Smooth muscle cell (in vitro differentiated cells): ENCODE data around the gene SLC22A8. TPM values are rescaled to one million over a fixed set of nuclear protein-coding genes. Genes with fewer than 3 reads are reported as not detected.

Source experiments
- DNase-seq: peaks from one replicate; lab custom pipeline; 2025; ENCODE audit not compliant: unreplicated experiment; lab: John Stamatoyannopoulos, UW
- H2AFZ ChIP-seq: fragments of 200-600 bp; sonication (generic); 2 replicates; pipeline ENCODE4 v1.6.0; 2016; ENCODE audit warnings: antibody characterized with exemption, low read depth, mild to moderate bottlenecking
- H3F3A ChIP-seq: fragments of 200-600 bp; sonication (generic); 2 replicates; pipeline ENCODE4 v1.6.0; 2017; ENCODE audit warnings: antibody characterized with exemption, low read depth
- H3K27ac ChIP-seq: fragments of 200-600 bp; sonication (generic); 2 replicates; pipeline ENCODE4 v1.5.1; 2016; ENCODE audit warnings: low read depth, mild to moderate bottlenecking
- H3K27me3 ChIP-seq: fragments of 200-600 bp; sonication (generic); 2 replicates; pipeline ENCODE4 v1.6.1; 2016; ENCODE audit warnings: low read depth, mild to moderate bottlenecking
- H3K36me3 ChIP-seq: fragments of 200-600 bp; sonication (generic); 2 replicates; pipeline ENCODE4 v1.5.1; 2016; ENCODE audit warnings: low read depth
- H3K4me1 ChIP-seq: fragments of 200-600 bp; sonication (generic); 2 replicates; pipeline ENCODE4 v1.5.1; 2016; ENCODE audit warnings: low read depth
- H3K4me2 ChIP-seq: fragments of 200-600 bp; sonication (generic); 2 replicates; pipeline ENCODE4 v1.6.0; 2016; ENCODE audit warnings: mild to moderate bottlenecking
- H3K4me3 ChIP-seq: fragments of 200-600 bp; sonication (generic); 2 replicates; pipeline ENCODE4 v1.5.1; 2016; ENCODE audit warnings: mild to moderate bottlenecking
- H3K79me2 ChIP-seq: fragments of 200-600 bp; sonication (generic); 2 replicates; pipeline ENCODE4 v1.6.0; 2016; ENCODE audit warnings: low read depth, mild to moderate bottlenecking
- H3K9ac ChIP-seq: fragments of 200-600 bp; sonication (generic); 2 replicates; pipeline ENCODE4 v1.6.0; 2016; ENCODE audit warnings: low read depth
- H3K9me3 ChIP-seq: fragments of 200-600 bp; sonication (generic); replicated peaks from 2 replicates; pipeline ENCODE4 v1.5.1; 2016; ENCODE audit warnings: low read depth
- H4K20me1 ChIP-seq: fragments of 200-600 bp; sonication (generic); 2 replicates; pipeline ENCODE4 v1.6.0; 2016; ENCODE audit warnings: low read depth
- WGBS: methylation state at CpG from one replicate; pipeline ENCODE4 v1.1.7; 2016; ENCODE audit warnings: low lambda C conversion rate; 5-methylcytosine and 5-hydroxymethylcytosine counted together
- polyA plus RNA-seq: library from polyadenylated mRNA; unstranded; fragments of >200 nt; fragmentation: Nextera tagmentation; extraction: Ambion mirVana; gene quantifications from 2 replicates; pipeline ENCODE4 v1.2.1, GENCODE V29; 2016
- total RNA-seq: library from RNA; depleted of rRNA; stranded (reverse); fragments of >200 nt; gene quantifications from 2 replicates; pipeline ENCODE4 v1.2.3, GENCODE V29; 2014
- TF ChIP-seq, protein P1 (sequence below): fragments of 200-600 bp; sonication (generic); IDR thresholded peaks from 2 replicates; pipeline ENCODE4 v1.5.1; 2017; ENCODE audit warnings: borderline replicate concordance, mild to moderate bottlenecking, antibody characterized with exemption; ENCODE audit not compliant: insufficient read depth, poor library complexity, severe bottlenecking

Gene SLC22A8
- total and polyA plus RNA-seq, 2 experiments from 2014 or later, result not detected

DNA sequence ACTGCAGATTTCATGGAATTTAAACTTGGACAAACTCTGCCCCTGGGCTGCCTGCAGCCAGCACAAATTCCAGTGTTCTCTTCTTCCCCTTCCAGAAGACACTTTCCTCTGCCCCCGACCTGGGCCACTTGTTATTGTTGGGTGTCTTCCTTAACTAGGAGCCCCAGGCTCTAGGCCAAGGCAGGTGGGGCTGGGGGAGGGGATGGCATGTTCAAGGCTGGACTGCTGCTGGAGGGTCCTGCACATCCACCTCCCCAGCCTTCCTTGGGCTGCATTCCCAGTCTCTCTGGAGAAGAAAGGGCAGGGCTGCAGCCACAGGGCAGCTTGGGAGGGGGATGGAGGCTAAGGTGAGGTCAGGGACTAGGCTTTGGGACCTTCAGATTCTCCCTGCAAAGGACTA, 19.4 kb downstream of the SLC22A8 start:
- Histone ChIP-seq H3K9ac (no peak overlapping the region), H4K20me1 (no peaks in the 10 kb centered on the region), H3K79me2 (no peaks in the 10 kb centered on the region), H2AFZ (no peak overlapping the region), H3K9me3 (no peaks in the 10 kb centered on the region), H3K27ac (no peak overlapping the region), H3K4me3 (no peak overlapping the region), H3F3A (no peaks in the 10 kb centered on the region), H3K27me3 (no peaks in the 10 kb centered on the region), H3K4me2 (no peak overlapping the region), H3K4me1 (no peaks in the 10 kb centered on the region), H3K36me3 (no peaks in the 10 kb centered on the region)
- TF ChIP-seq, protein P1, sequence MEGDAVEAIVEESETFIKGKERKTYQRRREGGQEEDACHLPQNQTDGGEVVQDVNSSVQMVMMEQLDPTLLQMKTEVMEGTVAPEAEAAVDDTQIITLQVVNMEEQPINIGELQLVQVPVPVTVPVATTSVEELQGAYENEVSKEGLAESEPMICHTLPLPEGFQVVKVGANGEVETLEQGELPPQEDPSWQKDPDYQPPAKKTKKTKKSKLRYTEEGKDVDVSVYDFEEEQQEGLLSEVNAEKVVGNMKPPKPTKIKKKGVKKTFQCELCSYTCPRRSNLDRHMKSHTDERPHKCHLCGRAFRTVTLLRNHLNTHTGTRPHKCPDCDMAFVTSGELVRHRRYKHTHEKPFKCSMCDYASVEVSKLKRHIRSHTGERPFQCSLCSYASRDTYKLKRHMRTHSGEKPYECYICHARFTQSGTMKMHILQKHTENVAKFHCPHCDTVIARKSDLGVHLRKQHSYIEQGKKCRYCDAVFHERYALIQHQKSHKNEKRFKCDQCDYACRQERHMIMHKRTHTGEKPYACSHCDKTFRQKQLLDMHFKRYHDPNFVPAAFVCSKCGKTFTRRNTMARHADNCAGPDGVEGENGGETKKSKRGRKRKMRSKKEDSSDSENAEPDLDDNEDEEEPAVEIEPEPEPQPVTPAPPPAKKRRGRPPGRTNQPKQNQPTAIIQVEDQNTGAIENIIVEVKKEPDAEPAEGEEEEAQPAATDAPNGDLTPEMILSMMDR, result no peak
- DNase-seq, result no peak
- 76% methylated on average over 1 of the region's 1 CpG for WGBS

DNA sequence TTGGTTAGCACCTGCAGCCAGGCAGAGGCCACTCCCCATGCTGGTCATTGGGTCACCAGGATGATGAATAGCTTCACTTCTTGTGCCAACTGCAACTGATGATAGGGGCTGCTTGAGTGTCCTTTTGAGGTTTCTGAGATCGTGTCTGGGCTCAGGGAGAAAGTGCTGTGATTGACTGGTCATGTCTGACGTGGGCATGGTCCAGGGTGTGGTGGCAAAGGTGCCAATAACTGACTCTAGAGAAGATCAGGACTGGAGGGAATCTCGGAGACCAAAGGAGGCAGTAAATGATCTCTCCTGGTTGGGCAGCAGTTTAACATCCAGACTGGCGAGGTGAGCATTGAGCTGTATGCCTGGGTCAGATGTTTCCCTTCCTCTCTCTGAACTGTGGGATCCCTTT, 20.9 kb downstream of the SLC22A8 start:
- H3K79me2 ChIP-seq, result no peaks in the 10 kb centered on the region
- H4K20me1 ChIP-seq, result no peaks in the 10 kb centered on the region
- no peak overlapping the region for H3K4me3 ChIP-seq
- H3F3A ChIP-seq, result no peaks in the 10 kb centered on the region
- H3K36me3 ChIP-seq, result no peaks in the 10 kb centered on the region
- no peak overlapping the region for H2AFZ ChIP-seq
- H3K27ac ChIP-seq, result no peak overlapping the region
- H3K4me1 ChIP-seq, result no peaks in the 10 kb centered on the region
- TF ChIP-seq, protein P1, result no peak
- 76% methylated on average over 4 of the region's 4 CpGs for WGBS
- no peaks in the 10 kb centered on the region for H3K9me3 ChIP-seq
- no peak overlapping the region for H3K9ac ChIP-seq
- no peaks in the 10 kb centered on the region for H3K27me3 ChIP-seq
- no peak for DNase-seq
- H3K4me2 ChIP-seq, result no peak overlapping the region

DNA sequence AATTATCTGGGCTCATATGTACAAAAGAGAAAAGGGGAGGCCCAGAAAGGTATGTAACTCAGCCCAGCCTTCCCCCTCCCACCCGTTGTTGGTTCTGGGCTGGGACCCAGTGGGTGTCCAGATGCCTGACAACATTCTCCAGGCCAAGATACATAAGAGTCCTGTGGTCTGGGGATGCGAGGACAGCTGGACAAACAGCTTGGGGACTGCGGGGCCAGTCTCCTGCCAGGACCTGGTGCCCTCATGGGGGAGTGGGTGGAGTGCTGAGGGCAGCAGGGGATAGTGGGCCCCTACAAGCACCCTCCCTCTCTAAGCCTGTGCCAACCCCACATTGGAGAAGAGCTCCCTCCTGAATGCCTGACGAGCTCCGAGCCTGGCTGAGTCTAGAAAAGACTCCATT, 27.4 kb downstream of the SLC22A8 start:
- Histone ChIP-seq H3F3A (no peaks in the 10 kb centered on the region), H2AFZ (no peak overlapping the region), H3K36me3 (no peaks in the 10 kb centered on the region), H3K27me3 (no peaks in the 10 kb centered on the region), H3K4me1 (no peaks in the 10 kb centered on the region), H3K9ac (no peak overlapping the region), H3K4me2 (no peak overlapping the region), H3K27ac (no peak overlapping the region), H3K9me3 (no peaks in the 10 kb centered on the region), H3K79me2 (no peaks in the 10 kb centered on the region), H3K4me3 (no peak overlapping the region), H4K20me1 (no peaks in the 10 kb centered on the region)
- DNase-seq, result no peak
- WGBS, result 91% methylated on average over 5 of the region's 5 CpGs
- TF ChIP-seq, protein P1, result no peak

DNA sequence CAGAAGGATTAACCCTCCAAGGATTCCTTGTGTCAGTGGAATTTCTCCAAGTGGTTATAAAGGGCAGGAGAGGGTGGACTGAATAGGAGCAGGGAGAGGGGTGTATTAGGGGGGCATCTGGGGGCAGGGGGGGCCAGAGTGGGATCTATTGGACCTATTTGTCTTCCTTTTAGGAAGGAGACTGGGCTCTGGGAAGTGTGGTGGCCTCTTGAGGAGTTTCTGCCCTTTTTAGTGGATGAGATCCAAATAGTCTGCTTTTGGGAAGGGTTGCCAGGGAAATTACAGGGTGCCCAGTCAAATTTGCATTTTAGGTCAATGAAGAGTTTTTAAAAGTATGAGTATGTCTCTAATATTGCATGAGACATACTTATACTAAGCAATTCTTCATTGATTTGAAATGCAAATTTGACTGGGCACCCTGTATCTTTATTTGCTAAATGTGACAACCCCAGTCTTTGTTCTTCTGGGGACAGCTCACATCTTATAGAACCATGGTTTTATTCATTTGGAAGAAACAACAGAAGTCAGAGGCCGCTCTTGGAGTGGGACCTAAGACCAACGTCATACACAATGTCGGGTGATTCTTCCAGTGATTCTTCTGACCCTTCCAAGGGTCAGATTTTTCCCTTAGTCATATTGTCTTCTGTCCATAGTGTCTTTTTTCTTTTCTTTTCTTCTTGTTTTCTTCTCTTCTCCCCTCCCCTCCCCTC, 30.4 kb downstream of the SLC22A8 start:
- no peaks in the 10 kb centered on the region for H3K79me2 ChIP-seq
- no peaks in the 10 kb centered on the region for H3K4me1 ChIP-seq
- TF ChIP-seq, protein P1, result no peak
- H3K9me3 ChIP-seq, result no peaks in the 10 kb centered on the region
- no peak for DNase-seq
- H3K4me2 ChIP-seq, result no peak overlapping the region
- no peak overlapping the region for H3K9ac ChIP-seq
- H3K4me3 ChIP-seq, result no peak overlapping the region
- H3F3A ChIP-seq, result no peaks in the 10 kb centered on the region
- no peaks in the 10 kb centered on the region for H3K36me3 ChIP-seq
- no peaks in the 10 kb centered on the region for H4K20me1 ChIP-seq
- no peaks in the 10 kb centered on the region for H3K27me3 ChIP-seq
- H2AFZ ChIP-seq, result no peak overlapping the region
- H3K27ac ChIP-seq, result no peak overlapping the region
- 94% methylated on average over 3 of the region's 3 CpGs for WGBS
